Measurements from ENCODE around the gene DOCK4.

Gene DOCK4

DNA sequence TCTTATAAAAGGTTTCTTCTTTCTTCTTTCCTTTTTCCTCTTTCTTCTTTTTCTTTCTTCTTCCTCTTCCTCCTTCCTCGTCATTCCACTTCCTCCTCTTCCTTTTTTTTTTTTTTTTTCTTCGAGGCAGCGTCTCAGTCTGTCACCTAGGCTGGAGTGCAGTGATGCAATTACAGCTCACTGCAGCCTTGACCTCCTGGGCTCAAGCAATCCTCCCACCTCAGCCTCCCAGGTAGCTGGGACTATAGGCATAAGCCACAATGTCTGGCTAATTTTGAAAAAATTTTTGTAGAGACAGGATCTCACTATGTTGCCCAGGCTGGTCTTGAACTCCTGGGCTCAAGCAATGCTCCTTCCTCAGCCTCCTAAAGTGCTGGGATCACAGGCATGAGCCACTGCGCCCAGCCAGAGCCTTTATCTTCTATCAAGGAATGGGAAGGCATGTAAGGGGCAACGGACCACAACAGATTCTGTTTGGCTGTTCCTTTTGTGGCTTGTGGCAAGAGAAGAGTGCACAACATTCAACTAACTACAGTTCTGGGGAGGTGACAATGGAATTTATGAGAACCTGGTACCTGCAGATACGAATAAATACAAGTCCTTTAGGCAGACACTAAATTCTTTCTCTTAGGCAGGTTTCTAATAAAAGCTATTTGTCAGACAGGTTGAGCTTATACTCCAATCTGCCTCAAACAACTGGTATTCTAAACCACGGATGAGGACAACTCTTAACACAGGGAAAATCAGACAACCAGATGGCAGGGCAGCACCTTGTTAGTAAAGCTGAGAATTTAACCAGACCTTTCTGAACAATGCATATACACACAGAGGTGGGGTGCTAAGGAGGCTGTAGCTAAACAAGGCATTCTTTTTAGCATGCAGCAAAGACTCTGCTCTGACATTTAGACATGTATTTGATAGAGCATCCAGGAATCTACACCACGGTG, 100.3 kb downstream of the DOCK4 start:
- DNase-seq, result no peak

DNA sequence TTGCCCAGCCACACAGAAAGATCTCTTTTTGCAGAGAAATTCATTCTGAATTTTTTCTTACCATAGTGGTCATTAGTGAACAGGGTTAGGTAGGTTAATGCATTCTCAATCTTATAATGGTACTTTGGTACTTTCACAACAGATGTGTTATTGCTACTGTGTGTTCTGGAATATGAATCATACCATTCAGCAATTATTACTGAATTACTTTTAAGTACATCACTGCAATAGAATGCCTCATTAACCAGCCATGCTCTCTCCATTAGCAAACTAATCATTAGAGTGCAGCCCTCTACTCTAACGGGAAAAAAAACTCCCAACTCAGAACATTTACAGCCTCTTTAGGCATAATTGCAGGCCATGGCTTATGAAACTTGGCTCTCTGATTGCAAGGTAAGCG, 102.1 kb downstream of the DOCK4 start:
- no peak for DNase-seq

DNA sequence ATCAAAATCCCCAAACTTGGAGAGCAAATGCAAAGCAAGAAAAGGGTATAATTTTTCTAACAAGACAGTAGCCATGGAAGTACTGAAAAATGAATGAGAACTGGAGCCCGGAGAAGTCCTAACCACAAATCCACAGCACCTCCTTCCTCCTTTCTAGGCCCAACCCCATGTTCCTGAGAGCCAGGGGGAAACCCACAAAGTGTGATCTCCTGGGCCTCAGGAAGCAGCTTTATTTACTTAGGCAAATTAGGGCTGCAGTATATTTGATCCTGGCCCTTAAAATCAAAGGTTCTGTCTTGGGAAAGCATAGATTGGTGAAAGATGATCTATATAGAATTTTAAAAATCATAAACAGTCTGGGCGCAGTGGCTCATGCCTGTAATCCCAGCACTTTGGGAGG, 103.0 kb downstream of the DOCK4 start:
- no peak for DNase-seq

DNA sequence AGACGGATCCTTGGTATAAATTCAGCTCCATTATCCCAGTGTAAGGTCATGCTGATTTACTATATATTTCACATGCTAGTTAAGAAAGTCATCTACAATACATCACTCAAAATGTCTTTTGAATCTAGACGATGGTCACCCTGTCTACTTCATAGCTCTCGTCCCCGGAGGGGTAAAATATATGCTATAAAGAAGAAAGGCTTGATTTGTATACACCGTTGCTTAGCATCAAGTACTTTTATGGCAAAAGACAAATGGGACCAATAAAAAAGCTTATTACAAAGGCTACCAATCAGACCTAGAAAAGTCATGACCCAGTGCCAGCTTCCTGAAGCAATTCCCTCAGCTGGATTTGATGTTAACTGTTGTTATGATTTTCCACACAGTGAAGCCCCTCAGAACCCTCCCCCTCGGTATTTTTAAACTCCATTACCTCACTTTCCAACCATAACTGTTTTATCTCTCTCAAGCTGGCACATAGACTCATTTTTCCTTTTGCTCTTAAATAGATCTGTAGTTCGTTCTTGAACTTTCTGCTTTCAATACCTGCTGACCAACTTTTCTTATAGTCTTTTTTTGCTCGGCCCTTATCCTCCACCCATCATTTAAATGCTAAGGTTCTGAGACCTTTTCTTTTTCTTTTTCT, 104.9 kb downstream of the DOCK4 start:
- DNase-seq, result no peak

DNA sequence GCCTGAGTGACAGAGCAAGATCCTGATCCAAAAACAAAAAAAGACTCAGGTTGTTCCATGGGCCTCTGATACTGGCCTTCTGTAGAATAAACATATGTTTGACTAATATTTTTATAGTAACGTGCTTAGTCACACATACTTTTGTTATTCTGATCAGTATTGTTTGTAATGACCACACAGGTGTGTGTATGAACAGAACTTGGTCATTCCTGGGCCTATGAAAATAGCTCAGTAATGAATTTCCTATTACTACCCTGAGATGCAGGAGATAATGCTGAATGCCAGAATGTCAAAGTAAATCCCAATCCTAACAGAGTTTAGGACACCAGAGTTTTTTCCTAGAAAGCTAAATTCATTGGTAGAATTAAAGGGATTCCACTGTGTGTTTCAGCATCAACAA, 108.7 kb downstream of the DOCK4 start:
- DNase-seq, result no peak

GRCh38 chr7:112093409-112093808, 112.8 kb downstream of the DOCK4 start:
- no peak for DNase-seq

DNA sequence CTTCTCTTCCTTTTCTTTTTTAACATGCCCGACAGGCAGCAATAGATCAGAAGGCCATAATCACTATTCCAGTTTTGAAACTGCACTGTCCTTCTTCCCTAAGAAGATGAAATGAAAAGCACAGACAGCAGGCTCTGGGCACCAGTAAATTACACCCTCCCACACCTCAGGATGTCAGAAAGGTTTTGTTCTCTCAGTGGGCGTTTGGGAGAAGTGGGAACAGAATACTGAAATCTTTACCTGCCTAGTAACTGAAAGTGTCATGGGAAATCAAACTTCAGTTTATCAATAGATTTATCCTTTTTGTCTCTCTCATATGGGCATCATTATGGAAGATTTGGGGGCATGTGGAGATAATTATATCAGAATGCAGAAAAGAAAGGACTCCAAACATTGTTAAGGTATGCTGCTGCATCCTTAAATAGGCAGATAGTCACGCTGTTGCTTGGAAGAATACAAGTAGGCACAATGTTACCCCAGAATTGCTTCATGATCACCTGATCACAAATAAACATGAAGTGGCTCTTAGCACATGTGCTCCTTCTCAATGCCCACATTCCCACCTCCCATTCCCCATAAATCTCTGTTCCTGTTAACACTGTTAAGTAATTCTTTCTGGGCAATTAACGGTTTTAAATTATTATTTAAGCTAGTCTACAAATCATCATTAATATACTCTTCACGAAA, 113.3 kb downstream of the DOCK4 start:
- no peak for DNase-seq

DNA sequence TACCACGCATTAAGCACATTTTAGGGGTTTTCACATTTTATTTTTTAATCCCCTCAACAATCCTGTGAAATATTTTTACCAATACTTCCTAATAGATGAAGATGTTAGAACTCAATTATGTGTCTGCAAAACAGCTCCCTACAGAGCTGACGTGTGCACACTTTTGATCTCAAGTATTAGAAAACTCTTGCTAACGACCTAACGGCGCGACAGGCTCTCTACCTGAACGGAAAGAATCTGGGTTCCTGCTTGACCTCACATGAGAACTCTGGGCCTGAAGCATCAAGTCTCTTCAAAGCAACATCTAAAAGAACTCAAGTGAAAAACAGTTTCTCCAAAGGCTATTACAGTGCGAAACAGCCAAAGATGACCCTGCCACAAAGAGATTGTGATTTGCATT, 113.9 kb downstream of the DOCK4 start:
- DNase-seq, result no peak

DNA sequence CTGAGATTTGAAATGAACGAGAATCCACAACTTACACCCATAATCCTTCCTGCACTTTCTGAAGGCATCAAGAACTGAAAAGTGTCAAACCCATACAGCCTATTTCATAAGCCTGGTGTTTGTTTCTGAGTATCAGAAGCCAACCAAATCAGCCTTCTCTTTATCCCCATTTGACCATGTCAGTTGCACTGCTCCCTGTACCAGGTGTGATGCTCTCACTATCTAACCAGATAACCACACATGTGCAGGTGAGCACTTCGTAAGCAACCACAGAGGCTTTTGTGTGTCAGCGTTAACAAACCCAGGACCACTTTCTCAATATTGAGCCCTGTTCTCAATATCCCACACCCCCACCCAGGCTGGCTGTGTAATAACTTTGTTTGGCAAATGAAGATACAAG, 114.4 kb downstream of the DOCK4 start:
- no peak for DNase-seq

DNA sequence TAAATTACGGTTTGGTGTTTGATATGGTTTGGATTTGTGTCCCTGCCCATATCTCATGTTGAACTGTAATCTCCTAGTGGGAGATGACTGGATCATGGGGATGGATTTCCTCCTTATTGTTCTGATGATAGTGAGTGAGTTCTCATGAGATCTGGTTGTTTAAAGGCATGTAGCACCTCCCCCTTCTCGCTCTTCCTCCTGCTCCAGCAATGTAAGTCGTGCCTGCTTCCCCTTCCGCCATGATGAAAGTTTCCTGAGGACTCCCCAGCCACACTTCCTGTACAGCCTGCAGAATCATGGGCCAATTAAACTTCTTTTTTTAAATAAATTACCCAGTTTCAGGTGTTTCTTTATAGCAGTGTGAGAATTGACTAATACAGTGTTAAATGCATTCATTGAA, 116.6 kb downstream of the DOCK4 start:
- DNase-seq, result no peak

- DNase-seq, result no peak
Measured at GRCh38 chr7:112088484-112089016, 117.6 kb downstream of the DOCK4 start.

DNA sequence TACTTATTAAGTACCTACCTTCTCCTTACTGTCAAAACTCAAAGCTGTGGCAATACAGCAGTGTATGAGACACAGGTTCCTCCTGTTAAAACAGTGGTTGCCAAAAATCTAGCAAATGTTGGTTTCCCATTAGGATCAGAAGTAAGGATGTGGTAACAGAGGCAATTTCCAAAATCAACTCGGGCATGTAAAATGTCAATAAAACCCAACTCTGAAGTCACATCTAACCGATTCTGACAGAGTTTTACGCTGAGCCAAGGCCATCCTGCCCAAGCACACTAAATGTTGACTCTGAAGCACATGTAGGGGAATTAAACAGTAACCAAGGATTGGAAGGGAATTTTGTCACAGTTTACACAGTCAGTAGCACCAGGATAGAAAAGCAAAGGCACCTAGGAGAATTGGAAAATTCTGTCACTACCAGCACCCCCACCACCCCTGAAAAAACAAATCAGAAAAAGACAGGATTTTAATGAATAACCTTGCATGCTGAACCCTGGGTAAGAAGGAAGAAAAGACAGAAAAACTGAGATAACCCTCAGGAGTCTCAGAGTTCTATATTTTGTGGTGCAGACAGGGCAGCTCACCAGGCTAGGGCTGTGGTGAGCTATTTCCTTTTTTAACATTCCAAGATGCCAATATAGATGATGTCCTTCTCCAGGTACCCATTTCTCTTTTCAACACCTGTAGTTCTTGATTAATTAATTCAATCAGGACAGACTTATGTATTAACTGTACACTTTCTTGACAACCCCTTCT, 119.5 kb downstream of the DOCK4 start:
- DNase-seq, result no peak

DNA sequence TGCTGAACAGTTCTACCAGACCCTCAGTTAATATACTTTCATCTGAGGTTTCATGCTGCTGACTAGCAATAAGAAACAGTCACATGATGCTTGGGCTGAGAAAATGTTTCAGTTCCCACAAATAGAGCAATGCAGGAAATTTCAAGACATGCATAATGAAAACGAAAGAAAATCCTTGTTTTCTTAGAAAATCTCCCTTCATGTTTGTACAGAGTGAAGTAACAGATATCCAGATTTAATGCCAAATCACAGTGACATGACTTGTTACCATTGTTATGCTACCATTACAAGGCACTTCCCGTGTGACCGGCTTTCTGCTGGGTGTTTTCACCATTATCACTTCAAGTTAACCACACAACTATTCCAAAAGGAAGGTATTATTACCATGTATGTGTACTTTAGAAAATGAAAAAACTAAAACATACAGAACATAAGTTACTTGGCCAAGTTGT, 121.7 kb downstream of the DOCK4 start:
- no peak for DNase-seq

DNA sequence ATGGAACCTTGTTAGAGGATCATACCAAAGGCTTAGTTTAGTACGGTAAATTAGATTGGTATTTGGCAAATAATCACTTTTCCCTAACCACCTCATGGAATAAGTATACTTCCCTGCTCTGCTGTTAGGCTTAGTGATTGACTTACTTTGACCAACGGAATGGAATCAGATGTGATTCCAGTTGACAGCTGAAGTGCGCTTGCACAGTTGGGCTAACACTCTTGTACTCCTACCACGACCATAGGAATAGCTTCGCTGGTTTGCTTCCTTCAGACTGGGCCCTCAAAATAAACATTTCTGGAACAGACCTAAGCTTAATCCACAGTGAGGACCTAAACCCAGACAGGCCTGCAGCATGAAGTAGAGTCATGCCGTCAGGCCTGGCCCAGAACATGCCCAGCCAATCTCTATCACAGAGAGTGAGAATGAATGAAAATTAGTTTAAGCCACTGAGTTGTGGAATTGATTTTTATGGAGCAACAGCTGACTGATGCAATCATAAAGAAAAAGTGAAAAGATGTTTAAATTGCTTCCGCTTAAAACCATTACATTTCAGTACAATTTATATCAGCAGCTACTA, 122.3 kb downstream of the DOCK4 start:
- DNase-seq, result no peak

GRCh38 chr7:112082306-112082705, 123.9 kb downstream of the DOCK4 start:
- no peak for DNase-seq

DNA sequence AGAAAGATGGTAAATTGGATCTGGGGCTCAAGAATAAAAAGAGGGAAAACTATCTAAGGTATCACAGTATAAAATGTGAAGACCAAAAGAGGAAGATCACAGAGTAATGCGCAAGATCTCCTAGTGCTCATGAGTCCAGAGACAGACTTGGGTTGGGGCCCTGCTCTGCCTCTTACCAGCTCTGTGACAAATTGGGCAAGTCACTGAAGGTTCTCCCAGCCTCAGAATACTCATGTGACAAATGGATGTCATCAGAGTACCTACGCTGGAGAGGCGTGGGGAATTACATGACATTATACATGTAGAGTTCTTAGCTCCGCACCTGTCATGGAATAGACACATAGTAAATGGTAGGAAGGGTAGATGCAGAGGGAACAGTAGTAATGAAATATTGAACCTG, 124.4 kb downstream of the DOCK4 start:
- DNase-seq, result no peak

DNA sequence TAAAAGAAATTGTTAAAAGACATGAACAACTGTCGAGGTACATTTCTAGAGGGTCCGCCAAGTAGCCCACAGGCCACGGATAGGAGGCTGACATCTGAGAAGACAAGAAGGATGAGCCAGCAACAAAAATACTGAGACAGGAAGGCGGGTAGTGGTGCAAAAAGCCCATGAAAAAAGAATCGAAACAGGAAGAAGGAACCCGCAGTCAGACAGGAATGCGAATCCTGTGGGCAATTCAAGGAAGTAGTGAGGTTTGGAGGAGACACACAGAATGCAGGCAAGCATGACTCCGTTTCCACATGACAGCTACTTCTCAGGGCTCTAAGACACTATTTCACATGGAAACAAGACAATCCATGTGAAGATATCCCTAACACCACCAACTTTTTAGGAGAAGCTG, 125.2 kb downstream of the DOCK4 start:
- DNase-seq, result no peak

DNA sequence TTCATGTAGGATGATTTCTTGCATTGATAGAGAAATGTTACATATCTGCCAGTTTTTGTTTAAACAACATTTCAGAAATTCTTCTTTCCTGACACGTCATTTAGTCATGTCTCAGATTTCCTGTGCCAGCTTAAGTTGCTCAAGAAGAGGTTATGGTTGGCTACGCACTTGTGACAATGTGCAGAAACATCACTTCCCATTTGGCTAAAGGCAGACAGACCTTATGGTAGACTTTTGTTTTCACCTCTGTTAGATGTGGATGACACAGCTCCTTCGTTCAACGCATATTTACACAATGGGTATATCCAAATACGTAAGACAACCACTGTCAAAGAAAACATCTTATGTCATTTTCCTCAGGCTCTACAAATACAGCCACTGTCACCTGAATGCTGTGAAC, 125.8 kb downstream of the DOCK4 start:
- no peak for DNase-seq

DNA sequence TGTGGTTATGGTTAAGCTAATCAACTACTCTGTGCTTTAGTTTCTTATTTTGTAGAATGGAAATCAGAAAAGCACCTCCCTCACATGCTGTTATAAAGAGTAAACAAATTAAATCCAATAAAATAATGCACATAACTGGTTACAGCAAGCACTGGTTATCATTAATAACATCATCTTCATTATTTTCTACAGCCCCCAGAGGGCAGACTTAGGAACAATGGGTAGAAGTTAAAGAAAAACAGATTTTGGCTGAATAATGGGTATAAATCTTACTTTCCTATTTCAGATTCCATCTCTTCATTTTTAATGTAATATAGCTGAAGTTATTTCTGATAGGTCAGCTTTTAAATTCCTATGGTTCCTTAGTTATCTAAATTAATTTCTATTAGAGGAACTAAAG, 126.5 kb downstream of the DOCK4 start:
- no peak for DNase-seq

GRCh38 chr7:112079122-112079521, 127.1 kb downstream of the DOCK4 start:
- DNase-seq, result no peak

DNA sequence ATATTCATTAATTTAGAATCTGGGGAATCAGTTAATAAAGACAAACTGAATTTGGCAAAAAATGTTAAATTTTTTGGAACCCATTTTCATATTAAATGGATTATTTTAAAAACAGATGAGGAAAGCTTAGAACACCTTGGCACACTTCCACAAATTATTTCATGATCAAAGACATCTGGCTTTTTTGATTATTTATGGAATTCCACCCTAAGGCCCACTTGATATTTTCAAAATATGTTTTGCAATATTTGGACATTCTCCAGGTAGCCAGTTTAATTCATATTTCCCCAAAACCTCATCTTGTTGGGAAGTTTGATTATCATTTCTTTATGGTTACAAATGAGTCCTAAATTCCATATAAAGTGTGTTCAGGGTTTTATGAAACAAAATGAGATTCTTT, 129.9 kb downstream of the DOCK4 start:
- no peak for DNase-seq

- DNase-seq, result no peak
Measured at GRCh38 chr7:112074464-112074863, 131.7 kb downstream of the DOCK4 start.

Data from activated T-cell treated with anti-CD3 and anti-CD28 coated beads for 4 hours (primary cell).